Ovary (tissue), 3 donors: Measurements from ENCODE around the gene PLXNA4.

Source experiments
- EP300 ChIP-seq: sonication (generic); formaldehyde crosslinking; IDR thresholded peaks from one replicate; pipeline ENCODE4 v1.6.1; 2017; ENCODE audit warnings: antibody characterized with exemption
- POLR2A ChIP-seq: fragments of 450-650 bp; IDR thresholded peaks from one replicate; pipeline ENCODE4 v1.6.1; 2017; ENCODE audit warnings: antibody characterized with exemption, mild to moderate bottlenecking, moderate library complexity
- TF ChIP-seq, protein P1 (sequence below), 3 donors: fragments of 450-650 bp in 2 of 3; fragments of 200-600 bp in 1 of 3; IDR thresholded peaks; one replicate each; pipeline versions ENCODE4 v1.5.1 to v1.8.0; 2016 to 2022; ENCODE audit warnings: antibody characterized with exemption in 3 of 3, mild to moderate bottlenecking in 1 of 3
- donor health status: DM: no; HTN: no; CAD: no.

DNA sequence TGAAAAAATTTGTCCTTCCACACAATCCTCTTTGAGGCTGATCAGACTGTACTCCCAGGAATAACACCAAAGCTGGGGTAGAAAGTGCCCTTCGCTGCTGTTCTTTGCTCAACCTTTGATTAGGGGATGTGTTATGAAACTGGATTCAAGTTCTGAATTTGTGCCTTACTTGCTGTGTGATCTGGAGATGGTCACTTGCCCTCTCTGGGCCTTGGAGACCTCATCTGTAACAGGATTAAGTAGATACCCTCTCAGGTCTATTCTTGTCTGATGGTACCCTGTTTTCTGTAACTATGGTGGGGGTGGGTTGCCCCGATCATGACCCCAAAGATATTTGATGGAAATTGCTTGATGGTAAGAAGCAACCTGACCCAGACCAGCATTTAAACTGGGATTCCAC, 368.5 kb downstream of the PLXNA4 start:
- TF ChIP-seq, protein P1, sequence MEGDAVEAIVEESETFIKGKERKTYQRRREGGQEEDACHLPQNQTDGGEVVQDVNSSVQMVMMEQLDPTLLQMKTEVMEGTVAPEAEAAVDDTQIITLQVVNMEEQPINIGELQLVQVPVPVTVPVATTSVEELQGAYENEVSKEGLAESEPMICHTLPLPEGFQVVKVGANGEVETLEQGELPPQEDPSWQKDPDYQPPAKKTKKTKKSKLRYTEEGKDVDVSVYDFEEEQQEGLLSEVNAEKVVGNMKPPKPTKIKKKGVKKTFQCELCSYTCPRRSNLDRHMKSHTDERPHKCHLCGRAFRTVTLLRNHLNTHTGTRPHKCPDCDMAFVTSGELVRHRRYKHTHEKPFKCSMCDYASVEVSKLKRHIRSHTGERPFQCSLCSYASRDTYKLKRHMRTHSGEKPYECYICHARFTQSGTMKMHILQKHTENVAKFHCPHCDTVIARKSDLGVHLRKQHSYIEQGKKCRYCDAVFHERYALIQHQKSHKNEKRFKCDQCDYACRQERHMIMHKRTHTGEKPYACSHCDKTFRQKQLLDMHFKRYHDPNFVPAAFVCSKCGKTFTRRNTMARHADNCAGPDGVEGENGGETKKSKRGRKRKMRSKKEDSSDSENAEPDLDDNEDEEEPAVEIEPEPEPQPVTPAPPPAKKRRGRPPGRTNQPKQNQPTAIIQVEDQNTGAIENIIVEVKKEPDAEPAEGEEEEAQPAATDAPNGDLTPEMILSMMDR (IDR thresholded peaks at IDR 0.05) = no peak
- no peak for TF ChIP-seq EP300
- no peak for TF ChIP-seq POLR2A
